Activated CD8-positive, alpha-beta T cell treated with anti-CD3 and anti-CD28 coated beads for 36 hours (primary cell): ENCODE results near the gene UGDH. TPM values are rescaled to one million over a fixed set of nuclear protein-coding genes. Genes with fewer than 3 reads are reported as not detected.
"Not testable (repeated sequence)": the region's sequence is repeated elsewhere in the genome, so short reads cannot be mapped to it uniquely, and the experiment has no call there.

Source experiments
- ATAC-seq: fragments of 200-7000 bp; cut with Tn5 transposase; one replicate; pipeline ENCODE4 v1.10.0; 2021; ENCODE audit warnings: mild to moderate bottlenecking, moderate library complexity
- CTCF ChIA-PET: fragments of 350-600 bp; sonication (Branson Sonifier 250); formaldehyde crosslinking; loops from one replicate; lab custom pipeline; 2021; ENCODE audit warnings: antibody characterized with exemption; lab: Charles Lee
- POLR2A ChIA-PET: fragments of 350-600 bp; sonication (Branson Sonifier 250); formaldehyde crosslinking; loops from one replicate; lab custom pipeline; 2021; ENCODE audit warnings: antibody characterized with exemption; lab: Charles Lee
- DNase-seq: peaks from one replicate; pipeline ENCODE4 v3.0.0-alpha.2; 2020
- H3K27ac Mint-ChIP-seq: one replicate; pipeline ENCODE4 v1.8.0; 2021; ENCODE audit warnings: mild to moderate bottlenecking, mixed read lengths
- H3K27me3 Mint-ChIP-seq: one replicate; pipeline ENCODE4 v1.8.0; 2021; ENCODE audit warnings: mixed read lengths
- H3K36me3 Mint-ChIP-seq: one replicate; pipeline ENCODE4 v1.8.0; 2021; ENCODE audit warnings: low read depth, mixed read lengths
- H3K4me1 Mint-ChIP-seq: one replicate; pipeline ENCODE4 v1.8.0; 2021; ENCODE audit warnings: low read depth, mixed read lengths
- H3K4me3 Mint-ChIP-seq: one replicate; pipeline ENCODE4 v1.8.0; 2021; ENCODE audit warnings: mild to moderate bottlenecking, moderate library complexity, mixed read lengths
- H3K9me3 Mint-ChIP-seq: one replicate; pipeline ENCODE4 v1.8.0; 2021; ENCODE audit warnings: mixed read lengths
- intact Hi-C: fragments of 100-400 bp; cut with micrococcal nuclease; formaldehyde crosslinking; loops from one replicate; pipeline ENCODE4 v1.10.0; 2022
- total RNA-seq, 2 experiments: library from RNA; stranded (reverse); gene quantifications; one replicate each; pipeline ENCODE4 v1.2.3, GENCODE V29; 2021
- TF ChIP-seq, protein P1 (sequence below): fragments of 200-600 bp; IDR thresholded peaks from one replicate; pipeline ENCODE4 v1.8.0; 2022; ENCODE audit warnings: antibody characterized with exemption, mild to moderate bottlenecking

UGDH gene
- total RNA-seq, 2 experiments from 2014 or later = 14.6 to 16.7 TPM

DNA sequence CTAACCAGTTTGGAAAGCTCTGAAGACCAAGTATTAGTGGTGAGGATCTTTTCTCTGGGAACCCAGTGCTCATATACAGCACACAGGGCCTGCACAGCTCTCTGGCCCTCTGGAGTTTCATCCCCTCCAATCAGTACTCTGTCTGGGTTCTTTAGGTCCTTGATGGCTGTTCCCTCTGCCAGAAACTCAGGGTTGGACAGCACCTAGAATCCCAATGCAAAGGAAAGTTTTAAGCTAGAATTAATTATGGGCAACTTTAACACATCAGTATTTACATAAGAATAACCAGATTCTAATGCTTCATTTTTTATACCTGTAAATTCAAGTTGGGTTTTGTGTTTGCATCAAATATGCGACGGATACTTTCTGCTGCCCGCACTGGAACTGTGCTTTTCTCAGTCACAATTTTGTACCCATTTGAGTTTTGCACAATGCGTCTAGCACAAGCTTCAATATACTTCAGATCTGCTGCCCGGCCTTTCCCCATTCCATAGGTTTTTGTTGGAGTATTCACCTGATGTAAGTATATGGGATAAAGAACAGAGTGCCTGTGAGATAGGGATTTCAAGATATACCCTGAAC lies 16.8 kb downstream of the UGDH start:
- H3K4me3 Mint-ChIP-seq = no peak overlapping the region

DNA sequence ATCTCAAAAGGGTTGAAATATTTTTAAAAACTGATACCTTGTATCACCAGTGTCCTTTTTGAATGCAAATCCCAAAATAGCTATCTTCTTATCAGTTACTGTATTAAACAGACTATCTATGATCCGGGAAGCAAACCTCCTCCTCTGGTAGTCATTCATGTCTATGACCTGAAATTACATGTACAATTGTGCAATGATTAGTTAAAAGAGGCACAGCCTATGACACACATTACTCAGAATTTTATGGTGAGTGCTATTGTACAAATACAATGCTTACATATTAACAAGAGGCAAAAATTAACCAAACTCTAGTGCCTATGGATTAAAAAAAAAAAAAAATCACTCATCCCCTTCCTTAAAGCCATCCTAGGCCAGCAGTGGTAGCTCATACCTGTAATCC lies 21.7 kb downstream of the UGDH start:
- H3K27me3 Mint-ChIP-seq = no peaks in the 10 kb centered on the region
- H3K27ac Mint-ChIP-seq = no peak overlapping the region
- DNase-seq (no peak), ATAC-seq (no peak)
- TF ChIP-seq, protein P1, sequence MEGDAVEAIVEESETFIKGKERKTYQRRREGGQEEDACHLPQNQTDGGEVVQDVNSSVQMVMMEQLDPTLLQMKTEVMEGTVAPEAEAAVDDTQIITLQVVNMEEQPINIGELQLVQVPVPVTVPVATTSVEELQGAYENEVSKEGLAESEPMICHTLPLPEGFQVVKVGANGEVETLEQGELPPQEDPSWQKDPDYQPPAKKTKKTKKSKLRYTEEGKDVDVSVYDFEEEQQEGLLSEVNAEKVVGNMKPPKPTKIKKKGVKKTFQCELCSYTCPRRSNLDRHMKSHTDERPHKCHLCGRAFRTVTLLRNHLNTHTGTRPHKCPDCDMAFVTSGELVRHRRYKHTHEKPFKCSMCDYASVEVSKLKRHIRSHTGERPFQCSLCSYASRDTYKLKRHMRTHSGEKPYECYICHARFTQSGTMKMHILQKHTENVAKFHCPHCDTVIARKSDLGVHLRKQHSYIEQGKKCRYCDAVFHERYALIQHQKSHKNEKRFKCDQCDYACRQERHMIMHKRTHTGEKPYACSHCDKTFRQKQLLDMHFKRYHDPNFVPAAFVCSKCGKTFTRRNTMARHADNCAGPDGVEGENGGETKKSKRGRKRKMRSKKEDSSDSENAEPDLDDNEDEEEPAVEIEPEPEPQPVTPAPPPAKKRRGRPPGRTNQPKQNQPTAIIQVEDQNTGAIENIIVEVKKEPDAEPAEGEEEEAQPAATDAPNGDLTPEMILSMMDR = no peak
- no peaks in the 10 kb centered on the region for H3K4me1 Mint-ChIP-seq
- intact Hi-C loops = no loop called here
- no peak overlapping the region for H3K4me3 Mint-ChIP-seq
- H3K36me3 Mint-ChIP-seq = peaks cover 17% of the 10 kb centered on the region
- H3K9me3 Mint-ChIP-seq = no peaks in the 10 kb centered on the region
- ChIA-PET POLR2A (interaction anchor here (0.6 to 1.3 kb wide), 2 partner anchors 15 to 64 kb away, joined by 5 read pairs; no protein-coding TSS in a partner anchor), CTCF (interaction anchor here (0.7 to 0.9 kb wide), 2 partner anchors 37 to 592 kb away, joined by 3 read pairs; no protein-coding TSS in a partner anchor)

More for the DNA sequence above, 16.8 kb downstream of the UGDH start:
- intact Hi-C loops = no loop called here
- Mint-ChIP-seq H3K27ac (no peak overlapping the region), H3K36me3 (peaks cover 12% of the 10 kb centered on the region), H3K4me1 (no peaks in the 10 kb centered on the region), H3K9me3 (no peaks in the 10 kb centered on the region), H3K27me3 (no peaks in the 10 kb centered on the region)
- DNase-seq (no peak), ATAC-seq (no peak)
- POLR2A ChIA-PET = interaction anchor here (1.0 kb wide), 1 partner anchor 187 kb away, joined by 3 read pairs; the partner anchor contains the start of gene UBE2K
- CTCF ChIA-PET = interaction anchor here (0.6 to 1.6 kb wide), 2 partner anchors 41 to 158 kb away, joined by 3 to 5 read pairs; no protein-coding TSS in a partner anchor
- TF ChIP-seq, protein P1 = no peak

GRCh38 chr4:39504538-39504937 lies 22.7 kb downstream of the UGDH start:
- H3K27me3 Mint-ChIP-seq = no peaks in the 10 kb centered on the region
- no peak overlapping the region for H3K4me3 Mint-ChIP-seq
- no peak overlapping the region for H3K27ac Mint-ChIP-seq
- DNase-seq (no peak), ATAC-seq (no peak)
- intact Hi-C loops = no loop called here
- TF ChIP-seq, protein P1 = no peak
- ChIA-PET POLR2A (no interaction called here), CTCF (no interaction called here)
- no peaks in the 10 kb centered on the region for H3K4me1 Mint-ChIP-seq
- H3K9me3 Mint-ChIP-seq = no peaks in the 10 kb centered on the region
- H3K36me3 Mint-ChIP-seq = peaks cover 16% of the 10 kb centered on the region

DNA sequence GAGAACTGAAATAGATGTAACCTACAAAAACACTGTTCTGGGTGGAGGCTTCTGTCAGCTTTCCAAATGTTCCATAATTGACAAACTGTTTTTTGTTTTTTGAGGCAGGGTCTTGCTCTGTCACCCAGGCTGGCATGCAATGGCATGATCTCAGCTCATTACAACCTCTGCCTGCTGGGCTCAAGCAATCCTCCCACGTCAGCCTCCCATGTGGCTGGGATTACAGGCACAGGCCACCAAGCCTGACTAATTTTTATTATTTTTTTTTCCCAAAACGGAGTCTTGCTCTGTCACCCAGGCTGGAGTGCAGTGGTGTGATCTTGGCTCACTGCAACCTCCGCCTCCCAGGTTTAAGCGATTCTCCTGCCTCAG lies 24.6 kb downstream of the UGDH start:
- intact Hi-C loops, POLR2A ChIA-PET, H3K4me3 Mint-ChIP-seq, H3K4me1 Mint-ChIP-seq, H3K27me3 Mint-ChIP-seq, H3K27ac Mint-ChIP-seq, ATAC-seq, DNase-seq, H3K9me3 Mint-ChIP-seq: not testable (repeated sequence)
- H3K36me3 Mint-ChIP-seq = peaks cover 20% of the 10 kb centered on the region
- CTCF ChIA-PET = interaction anchor here (1.0 kb wide), 1 partner anchor 12 kb away, joined by 3 read pairs; no protein-coding TSS in a partner anchor

- ChIA-PET POLR2A (no interaction called here), CTCF (interaction anchor here (1.0 kb wide), 1 partner anchor 11 kb away, joined by 3 read pairs; no protein-coding TSS in a partner anchor)
- intact Hi-C loops = no loop called here
- Mint-ChIP-seq H3K4me3 (no peak overlapping the region), H3K27ac (no peak overlapping the region), H3K27me3 (no peaks in the 10 kb centered on the region), H3K9me3 (no peaks in the 10 kb centered on the region), H3K4me1 (no peaks in the 10 kb centered on the region), H3K36me3 (peaks cover 20% of the 10 kb centered on the region)
- TF ChIP-seq, protein P1 = no peak
- ATAC-seq (no peak), DNase-seq (no peak)
These were observed 25.1 kb downstream of the UGDH start for GRCh38 chr4:39502019-39502663.
